K562 (cell line): Measurements from ENCODE around the gene CALU. TPM values are rescaled to one million over a fixed set of nuclear protein-coding genes. Genes with fewer than 3 reads are reported as not detected.

Experiments
- ATAC-seq: fragments of 200-7000 bp; cut with Tn5 transposase; 3 replicates; pipeline ENCODE4 v1.9.1; 2020; ENCODE audit warnings: moderate library complexity
- BruUV-seq: library from RNA; stranded (reverse); fragments of 400-500 nt; replicated peaks from 2 replicates; lab custom pipeline; 2021; lab: Mats Ljungman, UMichigan
- CTCF ChIA-PET: fragments of 300-600 bp; formaldehyde crosslinking; extraction: SDS; loops from one replicate; lab custom pipeline; 2021; ENCODE audit warnings: low intra/inter-chr PET ratio; lab: Yijun Ruan, JAX
- POLR2A ChIA-PET: fragments of 300-600, 350-650 bp; sonication (Branson Sonifier 250); formaldehyde crosslinking; extraction: SDS; loops from one replicate; lab custom pipeline; 2021; ENCODE audit warnings: antibody characterized with exemption, inconsistent platforms; lab: Yijun Ruan, JAX
- DNase-seq, 4 experiments: peaks; one replicate each; pipeline versions ENCODE4 v3.0.0 to v3.0.0-alpha.2; 2011 to 2018; ENCODE audit warnings: low spot score in 3 of 4, mixed read lengths in 3 of 4; ENCODE audit errors: extremely low read depth in 1 of 4
- FAIRE-seq: peaks from 2 replicates; lab custom pipeline; 2011; peaks lifted over from hg19 to GRCh38; lab: Jason Lieb, UNC
- H2AFZ ChIP-seq: 2 replicates; pipeline ENCODE4 v1.6.0; 2011; ENCODE audit warnings: low read depth, low read length, control low read depth, inconsistent platforms
- H3K27ac ChIP-seq: fragments of 200-600 bp; 3 replicates; pipeline ENCODE4 v1.8.0; 2011; ENCODE audit warnings: low read depth, mild to moderate bottlenecking, control low read depth, inconsistent platforms, low read length, moderate library complexity, mixed read lengths; ENCODE audit errors: extremely low read depth
- H3K27me3 ChIP-seq, 2 experiments: fragments of 300-600 bp in 1 of 2; 2 replicates in 1 of 2; 3 replicates in 1 of 2; pipeline versions ENCODE4 v1.6.0 to v1.8.0; 2011; ENCODE audit warnings: inconsistent platforms in 2 of 2, low read length in 2 of 2, mild to moderate bottlenecking in 1 of 2, mixed read lengths in 1 of 2, moderate library complexity in 1 of 2; ENCODE audit not compliant: control insufficient read depth in 2 of 2, insufficient read depth in 2 of 2
- H3K36me3 ChIP-seq: fragments of 300-600 bp; 3 replicates; pipeline ENCODE4 v1.8.0; 2011; ENCODE audit warnings: mild to moderate bottlenecking, low read length, inconsistent platforms; ENCODE audit not compliant: control insufficient read depth, insufficient read depth
- H3K4me1 ChIP-seq, 2 experiments: fragments of 200-600 bp in 1 of 2; replicated peaks in 1 of 2; 2 replicates in 1 of 2; 3 replicates in 1 of 2; pipeline versions ENCODE4 v1.5.1 to v1.8.0; 2011; ENCODE audit warnings: inconsistent platforms in 2 of 2, low read length in 2 of 2, mild to moderate bottlenecking in 1 of 2, mixed read lengths in 1 of 2, moderate library complexity in 1 of 2; ENCODE audit not compliant: control insufficient read depth in 2 of 2, insufficient read depth in 2 of 2
- H3K4me2 ChIP-seq: 2 replicates; pipeline ENCODE4 v1.6.1; 2011; ENCODE audit warnings: low read length, control low read depth, inconsistent platforms, mixed read lengths; ENCODE audit not compliant: insufficient read depth
- H3K4me3 ChIP-seq: fragments of 200-600 bp; sonication (generic), shearing (Covaris generic); 2 replicates; pipeline ENCODE4 v1.5.1; 2016; ENCODE audit warnings: control low read depth, inconsistent platforms
- H3K79me2 ChIP-seq: fragments of 200-600 bp; 3 replicates; pipeline ENCODE4 v1.8.0; 2011; ENCODE audit warnings: low read length, inconsistent platforms; ENCODE audit not compliant: control insufficient read depth, insufficient read depth
- H3K9ac ChIP-seq, 2 experiments: 2 replicates each; pipeline versions ENCODE4 v1.6.0 to v1.6.1; 2011; ENCODE audit warnings: low read depth in 2 of 2, low read length in 2 of 2, control low read depth in 1 of 2, inconsistent platforms in 1 of 2, mild to moderate bottlenecking in 1 of 2, mixed read lengths in 1 of 2; ENCODE audit not compliant: insufficient read depth in 1 of 2
- H3K9me1 ChIP-seq: one replicate; pipeline ENCODE4 v1.6.0; 2011; ENCODE audit warnings: inconsistent platforms, mild to moderate bottlenecking, low read length, moderate library complexity; ENCODE audit not compliant: control insufficient read depth, insufficient read depth
- H3K9me3 ChIP-seq: replicated peaks from 2 replicates; pipeline ENCODE4 v1.5.1; 2011; ENCODE audit warnings: low read depth, low read length, inconsistent platforms; ENCODE audit not compliant: control insufficient read depth, insufficient read depth
- H4K20me1 ChIP-seq: replicated peaks from 2 replicates; pipeline ENCODE4 v1.6.1; 2011; ENCODE audit warnings: low read length, inconsistent platforms, mixed read lengths; ENCODE audit not compliant: control insufficient read depth, insufficient read depth
- HIVEP1 ChIP-seq: fragments of 250-450 bp; sonication (Bioruptor Pico); IDR thresholded peaks from 2 replicates; pipeline ENCODE4 v1.4.0; 2020; ENCODE audit warnings: mild to moderate bottlenecking
- MBD2 ChIP-seq: sonication (generic); IDR thresholded peaks from 2 replicates; pipeline ENCODE4 v1.6.1; 2016; ENCODE audit warnings: low read depth, borderline replicate concordance
- MEIS2 ChIP-seq: fragments of 450-650 bp; IDR thresholded peaks from 2 replicates; pipeline ENCODE4 v1.6.1; 2014; ENCODE audit warnings: mild to moderate bottlenecking; ENCODE audit not compliant: partially characterized antibody
- SPI1 ChIP-seq: IDR thresholded peaks from 2 replicates; pipeline ENCODE4 v1.6.1; 2011; ENCODE audit warnings: low read depth, low read length, control low read depth, borderline replicate concordance
- ZNF57 ChIP-seq: fragments of 450-650 bp; formaldehyde crosslinking; IDR thresholded peaks from 2 replicates; pipeline ENCODE4 v1.4.0; 2020; ENCODE audit warnings: mild to moderate bottlenecking, moderate library complexity
- WGBS: fragments of 100-300 bp; shearing (Covaris generic); methylation state at CpG from one replicate; pipeline ENCODE4 v1.1.6; 2016; ENCODE audit warnings: low coverage, mixed read lengths; ENCODE audit not compliant: insufficient coverage; ENCODE audit errors: missing lambda C conversion rate; 5-methylcytosine and 5-hydroxymethylcytosine counted together
- in situ Hi-C: fragments of 300-500 bp; cut with MboI; formaldehyde crosslinking; loops from 4 replicates; pipeline ENCODE4 v1.15.0; 2018; ENCODE audit warnings: inconsistent platforms, mixed read lengths
- intact Hi-C: fragments of 100-400 bp; cut with micrococcal nuclease; formaldehyde crosslinking; loops from 2 replicates; pipeline ENCODE4 v1.14.2; 2022
- polyA plus RNA-seq, 8 experiments: library from polyadenylated mRNA; depleted of rRNA in 4 of 8; stranded (reverse) in 5 of 8; unstranded in 3 of 8; fragments of >200 nt; fragmentation: Nextera tagmentation in 2 of 8; fragmentation: Illumina TruSeq in 1 of 8; extraction: Ambion mirVana in 2 of 8; extraction: Trizol in 1 of 8; gene quantifications; 2 replicates each; pipeline versions ENCODE4 v1.2.1 to v1.2.3, GENCODE V29; 2011 to 2014; ENCODE audit warnings: inconsistent platforms in 1 of 8, missing spikeins in 1 of 8
- total RNA-seq, 7 experiments: library from RNA; depleted of rRNA in 6 of 7; stranded (reverse); fragments of >200 nt in 6 of 7; fragmentation: Illumina TruSeq in 2 of 7; extraction: Trizol in 2 of 7; gene quantifications; 2 replicates each; pipeline versions ENCODE4 v1.2.1 to v1.2.3, GENCODE V29; 2011 to 2021; ENCODE audit warnings: low replicate concordance in 1 of 7
- TF ChIP-seq, protein P1 (sequence below): fragments of 200-800 bp; sonication (Bioruptor generic); IDR thresholded peaks from 2 replicates; pipeline ENCODE4 v1.6.1; 2017; ENCODE audit warnings: missing genetic modification characterization, missing compliant biosample characterization
- TF ChIP-seq, protein P2 (sequence below), 3 experiments: IDR thresholded peaks in 2 of 3; conservative IDR thresholded peaks in 1 of 3; 2 replicates each; pipeline ENCODE4 v1.5.1; 2011 to 2012; ENCODE audit warnings: low read length in 3 of 3, mild to moderate bottlenecking in 3 of 3, control low read depth in 2 of 3, improper control_type of control experiment in 1 of 3, inconsistent platforms in 1 of 3, low read depth in 1 of 3, mixed read lengths in 1 of 3, moderate library complexity in 1 of 3; ENCODE audit not compliant: insufficient read depth in 2 of 3
- TF ChIP-seq, protein P3 (sequence below): sonication (generic); formaldehyde crosslinking; IDR thresholded peaks from 2 replicates; pipeline ENCODE4 v1.8.0; 2022; ENCODE audit warnings: missing genetic modification reagents, mild to moderate bottlenecking, borderline replicate concordance

CALU gene
- total and polyA plus RNA-seq, 9 of the 15 experiments (the other 6 are each of a cell fraction or from before 2014, with no cell fraction given): 166 to 286 (median 215) TPM

DNA sequence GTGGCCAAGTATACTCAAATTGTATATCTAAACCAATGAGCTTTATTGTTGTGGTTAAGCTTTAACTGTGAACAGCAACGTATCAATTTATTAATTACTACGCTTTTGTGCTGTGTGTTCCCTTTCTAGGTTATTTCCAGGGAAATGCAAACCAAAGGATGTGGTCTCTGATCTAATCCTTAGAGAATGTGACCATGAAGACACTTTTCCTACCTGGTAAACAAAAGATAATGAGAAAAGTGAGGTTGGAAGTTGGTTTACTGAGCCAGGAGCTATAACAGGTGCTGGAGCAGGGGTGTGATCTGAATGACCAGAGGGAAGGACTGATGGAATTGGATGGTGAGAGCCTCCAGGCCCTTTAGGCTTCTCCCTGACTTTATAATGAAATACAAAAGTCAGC lies 25.4 kb upstream of the CALU start (continued):
- TF ChIP-seq, protein P1, sequence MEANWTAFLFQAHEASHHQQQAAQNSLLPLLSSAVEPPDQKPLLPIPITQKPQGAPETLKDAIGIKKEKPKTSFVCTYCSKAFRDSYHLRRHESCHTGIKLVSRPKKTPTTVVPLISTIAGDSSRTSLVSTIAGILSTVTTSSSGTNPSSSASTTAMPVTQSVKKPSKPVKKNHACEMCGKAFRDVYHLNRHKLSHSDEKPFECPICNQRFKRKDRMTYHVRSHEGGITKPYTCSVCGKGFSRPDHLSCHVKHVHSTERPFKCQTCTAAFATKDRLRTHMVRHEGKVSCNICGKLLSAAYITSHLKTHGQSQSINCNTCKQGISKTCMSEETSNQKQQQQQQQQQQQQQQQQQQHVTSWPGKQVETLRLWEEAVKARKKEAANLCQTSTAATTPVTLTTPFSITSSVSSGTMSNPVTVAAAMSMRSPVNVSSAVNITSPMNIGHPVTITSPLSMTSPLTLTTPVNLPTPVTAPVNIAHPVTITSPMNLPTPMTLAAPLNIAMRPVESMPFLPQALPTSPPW (CRISPR knock-in tag): no peak

DNA sequence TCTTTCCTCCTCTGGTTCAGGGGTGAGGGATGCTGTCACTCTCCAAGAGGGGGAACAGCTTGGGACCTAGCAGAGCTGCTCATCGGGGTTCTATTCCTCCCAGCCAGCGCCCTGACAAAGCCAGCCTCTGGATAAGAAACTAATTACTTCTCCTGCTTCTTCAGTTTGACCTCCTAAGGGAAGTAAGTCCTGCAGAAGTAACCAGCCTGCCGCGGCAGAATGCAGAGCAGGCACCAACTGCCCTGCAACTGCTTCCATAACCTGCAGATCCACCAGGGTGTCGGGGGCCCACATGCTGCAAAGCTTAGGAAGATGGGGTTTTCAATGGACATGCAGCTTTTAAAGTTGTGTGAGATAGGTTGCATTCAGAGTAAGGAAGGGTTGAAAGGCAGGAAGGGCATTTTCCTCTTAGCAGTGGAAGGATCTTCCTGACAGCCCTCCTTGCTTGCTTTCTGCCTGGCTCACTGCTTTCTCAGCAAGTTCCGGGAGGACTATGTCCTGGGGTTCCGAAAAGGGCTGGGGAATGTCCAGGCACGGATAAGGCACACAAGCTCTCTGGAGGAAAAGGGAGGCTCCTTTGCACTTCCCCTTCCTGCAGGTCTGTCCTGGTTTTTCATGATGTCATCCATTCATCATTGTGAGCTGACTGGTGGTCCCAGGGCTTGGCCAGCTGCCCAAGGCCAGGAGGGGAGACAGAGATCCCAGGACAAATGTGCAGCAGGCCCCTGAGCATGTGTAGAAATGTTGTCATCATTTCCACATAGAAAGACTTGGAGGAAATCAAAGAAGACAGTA lies 24.3 kb upstream of the CALU start:
- no peak overlapping the region for H3K4me2 ChIP-seq
- H3K27me3 ChIP-seq: peaks cover 3 to 23% of the 10 kb centered on the region in 2 experiments; a peak in 4 of 5 replicates
- ATAC-seq (peak; percentile 13; the same call in 1 of the 3 replicates), DNase-seq (no peak), FAIRE-seq (no peak)
- peak overlapping the region; percentile 54 for H2AFZ ChIP-seq
- WGBS: 18% methylated on average over 8 of the region's 8 CpGs
- ChIA-PET CTCF (no interaction called here), POLR2A (interaction anchor here (1.0 to 2.6 kb wide), 4 partner anchors 14 to 165 kb away, joined by 3 to 9 read pairs (median 4); partner anchors contain the start of gene CALU)
- no peak overlapping the region for H3K4me3 ChIP-seq
- H3K9me3 ChIP-seq: no peaks in the 10 kb centered on the region
- no TSS peak for BruUV-seq
- H3K9me1 ChIP-seq: no peaks in the 10 kb centered on the region
- H3K79me2 ChIP-seq: no peaks in the 10 kb centered on the region
- no peaks in the 10 kb centered on the region; a peak in 1 of 5 replicates for H3K4me1 ChIP-seq
- H3K36me3 ChIP-seq: no peaks in the 10 kb centered on the region
- H3K9ac ChIP-seq: no peak overlapping the region
- in situ Hi-C loops (no loop called here), intact Hi-C loops (no loop called here)
- H3K27ac ChIP-seq: no peak overlapping the region
- H4K20me1 ChIP-seq: no peaks in the 10 kb centered on the region
- TF ChIP-seq ZNF57 (CRISPR knock-in tag) (no peak), MBD2 (no peak), MEIS2 (peak; percentile 46), HIVEP1 (CRISPR knock-in tag) (no peak), SPI1 (peak; percentile 79; the same call in 1 of the 2 replicates)
- TF ChIP-seq, protein P2, sequence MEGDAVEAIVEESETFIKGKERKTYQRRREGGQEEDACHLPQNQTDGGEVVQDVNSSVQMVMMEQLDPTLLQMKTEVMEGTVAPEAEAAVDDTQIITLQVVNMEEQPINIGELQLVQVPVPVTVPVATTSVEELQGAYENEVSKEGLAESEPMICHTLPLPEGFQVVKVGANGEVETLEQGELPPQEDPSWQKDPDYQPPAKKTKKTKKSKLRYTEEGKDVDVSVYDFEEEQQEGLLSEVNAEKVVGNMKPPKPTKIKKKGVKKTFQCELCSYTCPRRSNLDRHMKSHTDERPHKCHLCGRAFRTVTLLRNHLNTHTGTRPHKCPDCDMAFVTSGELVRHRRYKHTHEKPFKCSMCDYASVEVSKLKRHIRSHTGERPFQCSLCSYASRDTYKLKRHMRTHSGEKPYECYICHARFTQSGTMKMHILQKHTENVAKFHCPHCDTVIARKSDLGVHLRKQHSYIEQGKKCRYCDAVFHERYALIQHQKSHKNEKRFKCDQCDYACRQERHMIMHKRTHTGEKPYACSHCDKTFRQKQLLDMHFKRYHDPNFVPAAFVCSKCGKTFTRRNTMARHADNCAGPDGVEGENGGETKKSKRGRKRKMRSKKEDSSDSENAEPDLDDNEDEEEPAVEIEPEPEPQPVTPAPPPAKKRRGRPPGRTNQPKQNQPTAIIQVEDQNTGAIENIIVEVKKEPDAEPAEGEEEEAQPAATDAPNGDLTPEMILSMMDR (IDR thresholded peaks at IDR 0.05 in 2 of 3, conservative IDR thresholded peaks at IDR 0.05 in 1 of 3; ENCODE audit: insufficient read depth in 2 of 3, low read depth in 1 of 3, low read length in 3 of 3): no peak
- TF ChIP-seq, protein P3, sequence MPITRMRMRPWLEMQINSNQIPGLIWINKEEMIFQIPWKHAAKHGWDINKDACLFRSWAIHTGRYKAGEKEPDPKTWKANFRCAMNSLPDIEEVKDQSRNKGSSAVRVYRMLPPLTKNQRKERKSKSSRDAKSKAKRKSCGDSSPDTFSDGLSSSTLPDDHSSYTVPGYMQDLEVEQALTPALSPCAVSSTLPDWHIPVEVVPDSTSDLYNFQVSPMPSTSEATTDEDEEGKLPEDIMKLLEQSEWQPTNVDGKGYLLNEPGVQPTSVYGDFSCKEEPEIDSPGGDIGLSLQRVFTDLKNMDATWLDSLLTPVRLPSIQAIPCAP (CRISPR knock-in tag): no peak
